ENCODE data around the gene WWC1. TPM values are rescaled to one million over a fixed set of nuclear protein-coding genes. Genes with fewer than 3 reads are reported as not detected.

Gene WWC1
- total and polyA plus RNA-seq, 2 experiments from 2014 or later: 27.6 to 27.8 TPM

- Histone ChIP-seq H3K4me2 (peak overlapping the region; percentile 60), H2AFZ (no peak overlapping the region), H3K4me1 (ENCODE audit: insufficient read depth) (peaks cover 26% of the 10 kb centered on the region), H3K9me3 (ENCODE audit: low read depth) (no peaks in the 10 kb centered on the region), H3K36me3 (replicated peaks; ENCODE audit: insufficient read depth, low read depth) (no peaks in the 10 kb centered on the region), H3K27ac (peak overlapping the region; percentile 76), H3K27me3 (no peaks in the 10 kb centered on the region), H3K79me2 (peaks cover 63% of the 10 kb centered on the region), H4K20me1 (ENCODE audit: insufficient read depth, poor library complexity, severe bottlenecking) (no peaks in the 10 kb centered on the region), H3K4me3 (no peak overlapping the region), H3K9me2 (replicated peaks; ENCODE audit: insufficient read depth) (no peaks in the 10 kb centered on the region)
- DNase-seq (ENCODE audit: low spot score): peak; percentile 58
- TF ChIP-seq, protein P1, sequence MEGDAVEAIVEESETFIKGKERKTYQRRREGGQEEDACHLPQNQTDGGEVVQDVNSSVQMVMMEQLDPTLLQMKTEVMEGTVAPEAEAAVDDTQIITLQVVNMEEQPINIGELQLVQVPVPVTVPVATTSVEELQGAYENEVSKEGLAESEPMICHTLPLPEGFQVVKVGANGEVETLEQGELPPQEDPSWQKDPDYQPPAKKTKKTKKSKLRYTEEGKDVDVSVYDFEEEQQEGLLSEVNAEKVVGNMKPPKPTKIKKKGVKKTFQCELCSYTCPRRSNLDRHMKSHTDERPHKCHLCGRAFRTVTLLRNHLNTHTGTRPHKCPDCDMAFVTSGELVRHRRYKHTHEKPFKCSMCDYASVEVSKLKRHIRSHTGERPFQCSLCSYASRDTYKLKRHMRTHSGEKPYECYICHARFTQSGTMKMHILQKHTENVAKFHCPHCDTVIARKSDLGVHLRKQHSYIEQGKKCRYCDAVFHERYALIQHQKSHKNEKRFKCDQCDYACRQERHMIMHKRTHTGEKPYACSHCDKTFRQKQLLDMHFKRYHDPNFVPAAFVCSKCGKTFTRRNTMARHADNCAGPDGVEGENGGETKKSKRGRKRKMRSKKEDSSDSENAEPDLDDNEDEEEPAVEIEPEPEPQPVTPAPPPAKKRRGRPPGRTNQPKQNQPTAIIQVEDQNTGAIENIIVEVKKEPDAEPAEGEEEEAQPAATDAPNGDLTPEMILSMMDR (IDR thresholded peaks at IDR 0.05; ENCODE audit: poor library complexity): no peak
- TF ChIP-seq EZH2phosphoT487 (IDR thresholded peaks at IDR 0.05; ENCODE audit: low read depth, severe bottlenecking, unreplicated experiment) (no peak), EZH2 (IDR thresholded peaks at IDR 0.05; ENCODE audit: borderline replicate concordance) (no peak)
- 52% methylated on average over 12 of the region's 12 CpGs for WGBS (ENCODE audit: low lambda C conversion rate, missing lambda C conversion rate)
Observed at GRCh38 chr5:168364750-168365550, 73.5 kb downstream of the WWC1 start.

GRCh38 chr5:168365581-168366081, 74.2 kb downstream of the WWC1 start:
- 43% methylated on average over 10 of the region's 10 CpGs for WGBS (ENCODE audit: low lambda C conversion rate, missing lambda C conversion rate)
- Histone ChIP-seq H3K4me1 (ENCODE audit: insufficient read depth) (peaks cover 26% of the 10 kb centered on the region), H3K27me3 (no peaks in the 10 kb centered on the region), H3K9me2 (replicated peaks; ENCODE audit: insufficient read depth) (no peaks in the 10 kb centered on the region), H4K20me1 (ENCODE audit: insufficient read depth, poor library complexity, severe bottlenecking) (no peaks in the 10 kb centered on the region), H3K36me3 (replicated peaks; ENCODE audit: insufficient read depth, low read depth) (no peaks in the 10 kb centered on the region), H3K4me2 (peak overlapping the region; percentile 60), H3K27ac (peak overlapping the region; percentile 76), H3K4me3 (no peak overlapping the region), H2AFZ (no peak overlapping the region), H3K9me3 (ENCODE audit: low read depth) (no peaks in the 10 kb centered on the region), H3K79me2 (peaks cover 62% of the 10 kb centered on the region)
- peak; percentile 59 for DNase-seq (ENCODE audit: low spot score)
- TF ChIP-seq EZH2 (IDR thresholded peaks at IDR 0.05; ENCODE audit: borderline replicate concordance): no peak
- TF ChIP-seq, protein P1 (IDR thresholded peaks at IDR 0.05; ENCODE audit: poor library complexity): peak; percentile 40

- no peak for DNase-seq (ENCODE audit: low spot score)
- no peaks in the 10 kb centered on the region for H3K27me3 ChIP-seq
- no peaks in the 10 kb centered on the region for H3K9me2 ChIP-seq (replicated peaks; ENCODE audit: insufficient read depth)
- H3K4me3 ChIP-seq: no peak overlapping the region
- H3K36me3 ChIP-seq (replicated peaks; ENCODE audit: insufficient read depth, low read depth): no peaks in the 10 kb centered on the region
- H2AFZ ChIP-seq: no peak overlapping the region
- H3K27ac ChIP-seq: peak overlapping the region; percentile 76
- H3K4me2 ChIP-seq: peak overlapping the region; percentile 12
- H3K79me2 ChIP-seq: peaks cover 59% of the 10 kb centered on the region
- H3K4me1 ChIP-seq (ENCODE audit: insufficient read depth): peaks cover 26% of the 10 kb centered on the region
- H3K9me3 ChIP-seq (ENCODE audit: low read depth): no peaks in the 10 kb centered on the region
- TF ChIP-seq, protein P1 (IDR thresholded peaks at IDR 0.05; ENCODE audit: poor library complexity): no peak
- TF ChIP-seq EZH2phosphoT487 (IDR thresholded peaks at IDR 0.05; ENCODE audit: low read depth, severe bottlenecking, unreplicated experiment) (no peak), EZH2 (IDR thresholded peaks at IDR 0.05; ENCODE audit: borderline replicate concordance) (no peak)
- no peaks in the 10 kb centered on the region for H4K20me1 ChIP-seq (ENCODE audit: insufficient read depth, poor library complexity, severe bottlenecking)
- WGBS (ENCODE audit: low lambda C conversion rate, missing lambda C conversion rate): 84% methylated on average over 3 of the region's 3 CpGs
Observed at GRCh38 chr5:168366116-168366515, 74.7 kb downstream of the WWC1 start.
